ENCODE measurements around the gene CACNA1B. TPM values are rescaled to one million over a fixed set of nuclear protein-coding genes. Genes with fewer than 3 reads are reported as not detected.

Gene CACNA1B
- total RNA-seq, 1 experiment from 2014 or later = 7.8 TPM

DNA sequence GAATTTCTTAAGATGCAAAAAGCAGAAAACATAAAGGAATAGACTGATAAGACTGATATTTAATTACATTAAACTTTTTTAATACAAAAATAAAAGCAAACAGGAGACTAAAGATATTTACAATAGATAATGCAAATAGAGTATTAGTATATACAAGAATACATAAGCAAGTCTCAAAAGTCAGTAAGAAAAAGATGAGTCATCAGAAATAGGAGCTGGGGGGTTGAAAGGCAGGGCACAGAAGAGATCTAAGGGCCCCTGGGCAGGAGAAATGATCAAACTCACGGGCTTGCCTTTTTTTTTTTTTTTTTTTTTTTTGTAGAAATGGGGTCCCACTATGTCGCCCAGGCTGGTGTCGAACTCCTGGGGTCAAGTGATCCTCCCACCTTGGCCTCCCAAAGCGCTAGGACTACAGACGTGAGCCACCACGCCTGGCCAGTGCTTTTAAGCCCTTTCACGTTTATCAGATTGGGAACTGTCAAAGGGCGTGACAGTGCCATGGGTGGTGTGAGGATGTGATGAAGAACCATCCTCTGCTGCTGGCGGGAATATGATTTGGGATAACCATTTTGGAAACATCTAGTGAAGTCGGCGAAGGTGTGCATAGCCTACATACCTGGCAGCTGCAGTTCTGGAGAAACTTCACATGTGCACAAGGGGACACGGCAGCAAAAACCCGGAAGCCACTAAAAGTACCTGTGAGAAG, 126.1 kb downstream of the CACNA1B start:
- H2AK5ac ChIP-seq (ENCODE audit: insufficient read length, low read length) = no peak overlapping the region
- no peak overlapping the region for H3T11ph ChIP-seq (ENCODE audit: low read length)
- H2BK12ac ChIP-seq (ENCODE audit: insufficient read length, low read depth, low read length) = no peak overlapping the region
- H3K27me3 ChIP-seq (ENCODE audit: insufficient read depth, low read length) = no peaks in the 10 kb centered on the region
- no peak overlapping the region for H3K4ac ChIP-seq (ENCODE audit: low read depth, low read length)
- H3K4me1 ChIP-seq (ENCODE audit: insufficient read depth, low read length) = no peaks in the 10 kb centered on the region
- H2AFZ ChIP-seq (ENCODE audit: low read length) = no peak overlapping the region
- no peaks in the 10 kb centered on the region for H3K9me3 ChIP-seq (ENCODE audit: control insufficient read depth, low read depth, low read length)
- no CpG with 5 or more reads among the region's 13 CpGs for WGBS (ENCODE audit: extremely low coverage, insufficient read length, low lambda C conversion rate)
- no peak overlapping the region for H3K18ac ChIP-seq (ENCODE audit: insufficient read length, low read depth, low read length)
- H3K9ac ChIP-seq (ENCODE audit: extremely low read depth, insufficient read length, low read length) = no peak overlapping the region
- Mint-ChIP-seq H3K9me3 (peaks cover 0 to 7% of the 10 kb centered on the region in 2 experiments; a peak in 1 of 5 replicates), H3K27me3 (ENCODE audit: low read depth) (no peaks in the 10 kb centered on the region; the same call in 1 of the 2 replicates), H3K4me1 (no peaks in the 10 kb centered on the region), H3K36me3 (ENCODE audit: insufficient read depth in 1 of 3, low read depth in 3 of 3) (peaks cover 0 to 9% (median 0%) of the 10 kb centered on the region in 3 experiments; a peak in 2 of 7 replicates), H3K27ac (no peak overlapping the region), H3K4me3 (no peak overlapping the region; a peak in 1 of 5 replicates)
- no peak overlapping the region for H3K27ac ChIP-seq (ENCODE audit: insufficient read length, low read depth, low read length)
- no peak overlapping the region for H2BK15ac ChIP-seq (ENCODE audit: low read depth, low read length)
- H4K91ac ChIP-seq (ENCODE audit: insufficient read length, low read depth, low read length) = no peak overlapping the region
- no peak overlapping the region for H4K5ac ChIP-seq (ENCODE audit: insufficient read length, low read depth, low read length)
- no peak overlapping the region for H2BK5ac ChIP-seq (ENCODE audit: insufficient read length, low read length)
- no peaks in the 10 kb centered on the region for H3K23me2 ChIP-seq (ENCODE audit: insufficient read length, low read depth, low read length, poor library complexity, severe bottlenecking)
- TF ChIP-seq CTCF (conservative IDR thresholded peaks at IDR 0.05) = no peak
- no peak overlapping the region for H3K56ac ChIP-seq (ENCODE audit: insufficient read length, low read depth, low read length)
- DNase-seq = no peak
- H3K4me2 ChIP-seq (ENCODE audit: insufficient read depth, insufficient read length, low read length) = no peak overlapping the region
- no peaks in the 10 kb centered on the region for H4K20me1 ChIP-seq (ENCODE audit: control insufficient read depth, insufficient read depth, insufficient read length)
- no peak overlapping the region for H2BK20ac ChIP-seq (ENCODE audit: low read depth, low read length, poor library complexity, severe bottlenecking)
- H3K14ac ChIP-seq (ENCODE audit: insufficient read depth, low read length) = no peak overlapping the region
- no peak overlapping the region for H3K23ac ChIP-seq (ENCODE audit: insufficient read length, low read depth, low read length)
- H4K8ac ChIP-seq (replicated peaks; ENCODE audit: insufficient read length, low read depth, low read length) = no peak overlapping the region
- H2BK120ac ChIP-seq (ENCODE audit: low read depth, low read length, poor library complexity, severe bottlenecking) = no peak overlapping the region
- H3K79me1 ChIP-seq (ENCODE audit: insufficient read depth, low read depth, low read length, poor library complexity, severe bottlenecking) = no peaks in the 10 kb centered on the region
- H3K79me2 ChIP-seq (ENCODE audit: insufficient read depth, low read length) = no peaks in the 10 kb centered on the region
